Mammary epithelial cell (primary cell): ENCODE results near the gene CASK.

Experiments used
- CTCF ChIP-seq, 2 donors: IDR thresholded peaks in 1 of 2; conservative IDR thresholded peaks in 1 of 2; 2 replicates each; pipeline ENCODE4 v1.5.1; 2011 to 2012; ENCODE audit warnings: inconsistent platforms in 2 of 2, low read length in 2 of 2, mild to moderate bottlenecking in 2 of 2, control low read depth in 1 of 2, low read depth in 1 of 2; ENCODE audit not compliant: insufficient read depth in 1 of 2; ENCODE audit errors: extremely low read depth in 1 of 2
- EZH2 ChIP-seq: IDR thresholded peaks from 2 replicates; pipeline ENCODE4 v1.6.1; 2012; ENCODE audit warnings: low read length, inconsistent platforms, borderline replicate concordance

- TF ChIP-seq CTCF (conservative IDR thresholded peaks at IDR 0.05 in 1 of 2, IDR thresholded peaks at IDR 0.05 in 1 of 2; ENCODE audit: extremely low read depth in 1 of 2, insufficient read depth in 1 of 2, low read depth in 1 of 2, low read length in 2 of 2) (no peak), EZH2 (no peak)
Measured at GRCh38 chrX:41837270-41837944, 85.9 kb downstream of the CASK start.
